ENCODE measurements around the gene DGKQ.
A peak's percentile ranks its signal among the peaks of the same experiment; 100 is the strongest.
"Not testable (repeated sequence)": the region's sequence is repeated elsewhere in the genome, so short reads cannot be mapped to it uniquely, and the experiment has no call there.

The DGKQ gene

GRCh38 chr4:1009542-1010394, 36.4 kb upstream of the DGKQ start:
- peak; percentile 77 for DNase-seq

- peak; percentile 38 for DNase-seq
These were observed 35.6 kb upstream of the DGKQ start for GRCh38 chr4:1008840-1009541.

- DNase-seq: no peak
These were observed 33.5 kb upstream of the DGKQ start for GRCh38 chr4:1006856-1007255.

GRCh38 chr4:1004557-1005485, 31.5 kb upstream of the DGKQ start:
- no peak for DNase-seq

GRCh38 chr4:1004071-1004418, 30.7 kb upstream of the DGKQ start:
- no peak for DNase-seq

GRCh38 chr4:1003271-1004070, 30.1 kb upstream of the DGKQ start:
- DNase-seq: no peak

GRCh38 chr4:1002631-1003251, 29.4 kb upstream of the DGKQ start:
- no peak for DNase-seq

GRCh38 chr4:1002131-1002630, 28.8 kb upstream of the DGKQ start:
- peak; percentile 41 for DNase-seq

- DNase-seq: no peak
These were observed 28.3 kb upstream of the DGKQ start for GRCh38 chr4:1001561-1002130.

- no peak for DNase-seq
These were observed 27.4 kb upstream of the DGKQ start for GRCh38 chr4:1000686-1001260.

- DNase-seq: no peak
These were observed 26.6 kb upstream of the DGKQ start for GRCh38 chr4:999882-1000425.

- not testable (repeated sequence) for DNase-seq
These were observed 26.0 kb upstream of the DGKQ start for GRCh38 chr4:999240-999863.

- DNase-seq: no peak
These were observed 24.8 kb upstream of the DGKQ start for GRCh38 chr4:998096-998691.

- no peak for DNase-seq
These were observed 24.2 kb upstream of the DGKQ start for GRCh38 chr4:997375-998071.

- DNase-seq: no peak
These were observed 23.6 kb upstream of the DGKQ start for GRCh38 chr4:996997-997374.

GRCh38 chr4:996030-996996, 22.9 kb upstream of the DGKQ start:
- no peak for DNase-seq

GRCh38 chr4:995311-996026, 22.1 kb upstream of the DGKQ start:
- DNase-seq: no peak
